ENCODE data around the gene KLHL42. TPM values are rescaled to one million over a fixed set of nuclear protein-coding genes. Genes with fewer than 3 reads are reported as not detected.

KLHL42 gene
- total RNA-seq, 2 experiments from 2014 or later: 12.8 to 13.2 TPM

DNA sequence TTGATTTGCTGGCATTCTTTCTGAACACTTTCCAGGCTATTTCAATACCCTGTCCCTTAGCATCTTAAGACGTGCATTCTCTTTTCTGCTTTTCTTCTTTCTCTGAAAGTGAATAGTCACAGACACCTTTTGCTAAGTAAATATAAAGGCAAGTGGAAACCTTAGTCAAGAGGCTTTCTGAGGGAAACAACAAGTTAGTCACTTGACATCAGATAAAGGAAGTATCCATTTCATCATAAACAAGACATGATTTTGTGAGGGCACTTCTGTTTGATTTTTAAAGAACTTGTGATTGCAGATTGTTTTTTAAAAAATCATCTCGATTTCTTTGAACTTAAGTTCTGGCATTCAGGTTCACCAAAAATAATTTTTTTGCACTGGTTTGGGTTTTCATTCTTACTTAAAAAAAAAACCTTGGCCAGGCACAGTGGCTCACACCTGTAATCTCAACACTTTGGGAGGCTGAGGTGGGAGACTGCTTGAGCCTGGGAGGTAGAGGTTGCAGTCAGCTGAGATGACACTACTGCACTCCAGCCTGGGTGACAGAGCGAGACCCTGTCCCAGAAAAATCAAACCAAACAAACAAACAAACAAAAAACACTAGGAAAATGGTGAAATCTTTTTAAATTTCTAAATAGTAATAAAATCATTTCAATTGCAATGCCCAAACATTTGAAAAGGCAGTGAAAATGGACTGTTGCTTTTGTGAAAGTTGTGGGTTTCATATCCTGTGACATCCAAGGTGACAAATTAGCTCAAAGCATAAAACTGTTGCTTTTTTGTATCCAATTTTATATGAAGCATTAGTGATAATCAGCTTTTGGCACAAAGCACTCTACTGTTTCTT is 8.3 kb upstream of the KLHL42 start:
- CTCF ChIA-PET: interaction anchor here (0.6 kb wide), 1 partner anchor 120 kb away, joined by 3 read pairs; no protein-coding TSS in a partner anchor

DNA sequence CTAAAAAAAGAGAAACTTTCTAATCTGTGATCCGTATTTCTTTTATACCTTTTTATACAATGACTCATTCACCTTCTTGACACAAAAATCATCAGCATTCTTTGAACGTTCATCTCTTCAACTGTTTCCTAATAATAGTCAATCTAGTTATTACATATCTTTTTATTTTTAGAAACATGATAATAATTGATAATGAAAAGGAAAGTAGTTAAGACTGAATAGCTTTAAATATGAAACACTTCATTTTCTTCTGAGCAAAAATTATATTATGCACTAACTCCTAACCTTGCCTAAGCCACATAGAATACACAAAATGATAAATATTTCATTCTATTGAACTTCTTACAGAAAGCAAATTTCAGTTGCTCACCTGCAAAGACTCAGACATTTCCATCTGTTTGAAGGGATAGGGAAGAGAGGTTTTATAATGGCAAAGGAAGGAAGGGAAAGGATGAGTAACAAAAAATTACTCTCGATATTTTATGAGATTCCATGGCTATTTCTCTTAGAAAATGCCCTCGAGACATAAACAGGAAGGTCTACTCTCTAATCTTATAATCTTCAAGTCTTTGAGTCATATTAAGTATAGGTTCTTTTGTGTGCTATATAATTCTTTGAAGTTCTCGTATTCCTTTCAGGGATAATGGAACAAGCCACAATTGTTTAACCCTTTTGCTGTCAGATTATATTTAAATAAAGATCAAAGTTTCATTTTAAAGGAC is 7.5 kb upstream of the KLHL42 start:
- Histone ChIP-seq H3K4me1 (ENCODE audit: insufficient read depth, low read length) (no peaks in the 10 kb centered on the region), H3K4me3 (ENCODE audit: low read length) (no peak overlapping the region), H3K27ac (ENCODE audit: low read depth in 1 of 2, low read length in 2 of 2) (no peak overlapping the region), H3K36me3 (ENCODE audit: insufficient read depth, low read length) (no peaks in the 10 kb centered on the region), H3K9me3 (ENCODE audit: control insufficient read depth in 1 of 2, insufficient read depth in 1 of 2, low read length in 2 of 2) (no peaks in the 10 kb centered on the region), H3K27me3 (ENCODE audit: control insufficient read depth in 1 of 2, insufficient read depth in 2 of 2, low read length in 2 of 2) (no peaks in the 10 kb centered on the region)
- Mint-ChIP-seq H3K4me1 (ENCODE audit: low read depth) (no peaks in the 10 kb centered on the region), H3K36me3 (ENCODE audit: low read depth) (no peaks in the 10 kb centered on the region), H3K27ac (no peak overlapping the region), H3K9me3 (no peaks in the 10 kb centered on the region), H3K27me3 (no peaks in the 10 kb centered on the region), H3K4me3 (no peak overlapping the region)
- TF ChIP-seq, protein P1, sequence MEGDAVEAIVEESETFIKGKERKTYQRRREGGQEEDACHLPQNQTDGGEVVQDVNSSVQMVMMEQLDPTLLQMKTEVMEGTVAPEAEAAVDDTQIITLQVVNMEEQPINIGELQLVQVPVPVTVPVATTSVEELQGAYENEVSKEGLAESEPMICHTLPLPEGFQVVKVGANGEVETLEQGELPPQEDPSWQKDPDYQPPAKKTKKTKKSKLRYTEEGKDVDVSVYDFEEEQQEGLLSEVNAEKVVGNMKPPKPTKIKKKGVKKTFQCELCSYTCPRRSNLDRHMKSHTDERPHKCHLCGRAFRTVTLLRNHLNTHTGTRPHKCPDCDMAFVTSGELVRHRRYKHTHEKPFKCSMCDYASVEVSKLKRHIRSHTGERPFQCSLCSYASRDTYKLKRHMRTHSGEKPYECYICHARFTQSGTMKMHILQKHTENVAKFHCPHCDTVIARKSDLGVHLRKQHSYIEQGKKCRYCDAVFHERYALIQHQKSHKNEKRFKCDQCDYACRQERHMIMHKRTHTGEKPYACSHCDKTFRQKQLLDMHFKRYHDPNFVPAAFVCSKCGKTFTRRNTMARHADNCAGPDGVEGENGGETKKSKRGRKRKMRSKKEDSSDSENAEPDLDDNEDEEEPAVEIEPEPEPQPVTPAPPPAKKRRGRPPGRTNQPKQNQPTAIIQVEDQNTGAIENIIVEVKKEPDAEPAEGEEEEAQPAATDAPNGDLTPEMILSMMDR (IDR thresholded peaks at IDR 0.05): no peak
- ATAC-seq (ENCODE audit: poor library complexity) (no peak), DNase-seq (no peak)
- CTCF ChIA-PET: no interaction called here
- intact Hi-C loops (cut with DNase I, micrococcal nuclease): no loop called here
- POLR2A ChIA-PET: no interaction called here

More for the DNA sequence above, 8.3 kb upstream of the KLHL42 start:
- no peak overlapping the region for H3K4me3 ChIP-seq (ENCODE audit: low read length)
- no peaks in the 10 kb centered on the region for H3K36me3 Mint-ChIP-seq (ENCODE audit: low read depth)
- intact Hi-C loops (cut with DNase I, micrococcal nuclease): no loop called here
- ATAC-seq (ENCODE audit: poor library complexity) (no peak), DNase-seq (no peak)
- TF ChIP-seq, protein P1 (IDR thresholded peaks at IDR 0.05): no peak
- no peaks in the 10 kb centered on the region for H3K4me1 ChIP-seq (ENCODE audit: insufficient read depth, low read length)
- H3K27me3 ChIP-seq (ENCODE audit: control insufficient read depth in 1 of 2, insufficient read depth in 2 of 2, low read length in 2 of 2): no peaks in the 10 kb centered on the region
- H3K4me1 Mint-ChIP-seq (ENCODE audit: low read depth): no peaks in the 10 kb centered on the region
- POLR2A ChIA-PET: no interaction called here
- no peaks in the 10 kb centered on the region for H3K9me3 Mint-ChIP-seq
- no peak overlapping the region for H3K27ac Mint-ChIP-seq
- no peak overlapping the region for H3K27ac ChIP-seq (ENCODE audit: low read depth in 1 of 2, low read length in 2 of 2)
- no peaks in the 10 kb centered on the region for H3K27me3 Mint-ChIP-seq
- no peaks in the 10 kb centered on the region for H3K36me3 ChIP-seq (ENCODE audit: insufficient read depth, low read length)
- no peaks in the 10 kb centered on the region for H3K9me3 ChIP-seq (ENCODE audit: control insufficient read depth in 1 of 2, insufficient read depth in 1 of 2, low read length in 2 of 2)
- no peak overlapping the region for H3K4me3 Mint-ChIP-seq

DNA sequence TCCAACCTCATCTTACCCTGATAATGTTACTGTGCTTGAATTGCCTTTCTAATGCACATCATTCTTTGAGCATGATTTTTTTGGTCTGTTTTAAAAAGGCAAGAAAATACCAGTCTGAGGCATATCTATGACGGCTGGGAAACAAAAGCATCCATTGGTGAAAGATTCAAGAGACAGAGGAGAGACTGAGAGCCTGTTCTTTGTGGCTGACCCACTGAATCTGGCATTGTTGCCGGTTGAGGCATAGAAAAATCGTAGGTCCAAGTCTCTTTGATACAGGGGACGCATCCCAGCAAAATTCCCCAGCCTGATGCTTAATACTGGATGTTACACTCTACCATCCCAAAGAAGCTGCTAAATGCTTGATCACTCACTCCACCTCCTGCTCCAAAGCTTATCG is 2.9 kb upstream of the KLHL42 start:
- no peak overlapping the region for H3K27ac Mint-ChIP-seq

More for the DNA sequence above, 2.9 kb upstream of the KLHL42 start:
- no peaks in the 10 kb centered on the region for H3K9me3 ChIP-seq (ENCODE audit: control insufficient read depth in 1 of 2, insufficient read depth in 1 of 2, low read length in 2 of 2)
- peak overlapping the region; percentile 52 for H3K4me3 Mint-ChIP-seq
- H3K27me3 Mint-ChIP-seq: no peaks in the 10 kb centered on the region
- ATAC-seq (ENCODE audit: poor library complexity): no peak
- H3K4me1 Mint-ChIP-seq (ENCODE audit: low read depth): peaks cover 19% of the 10 kb centered on the region
- no peak overlapping the region for H3K27ac ChIP-seq (ENCODE audit: low read depth in 1 of 2, low read length in 2 of 2)
- H3K9me3 Mint-ChIP-seq: no peaks in the 10 kb centered on the region
- intact Hi-C loops (cut with DNase I, micrococcal nuclease): no loop called here
- H3K4me3 ChIP-seq (ENCODE audit: low read length): no peak overlapping the region
- H3K27me3 ChIP-seq (ENCODE audit: control insufficient read depth in 1 of 2, insufficient read depth in 2 of 2, low read length in 2 of 2): no peaks in the 10 kb centered on the region
- H3K4me1 ChIP-seq (ENCODE audit: insufficient read depth, low read length): peaks cover 24% of the 10 kb centered on the region
- TF ChIP-seq, protein P1 (IDR thresholded peaks at IDR 0.05): no peak
- peaks cover 7% of the 10 kb centered on the region for H3K36me3 Mint-ChIP-seq (ENCODE audit: low read depth)
- ChIA-PET POLR2A (no interaction called here), CTCF (no interaction called here)
- H3K36me3 ChIP-seq (ENCODE audit: insufficient read depth, low read length): no peaks in the 10 kb centered on the region
- DNase-seq: no peak
